OCI-LY3 (cell line): ENCODE results near the gene GABRR3.

Experiments
- EZH2phosphoT487 ChIP-seq: fragments of 200-600 bp; shearing (Covaris generic); IDR thresholded peaks from 2 replicates; pipeline ENCODE4 v1.6.1; 2018; ENCODE audit warnings: antibody characterized with exemption, mixed run types, low read depth
- TF ChIP-seq, protein P1 (sequence below): fragments of 200-600, 300-600 bp; sonication (generic); IDR thresholded peaks from 2 replicates; pipeline ENCODE4 v1.5.1; 2014; ENCODE audit warnings: antibody characterized with exemption, low read length, low read depth

DNA sequence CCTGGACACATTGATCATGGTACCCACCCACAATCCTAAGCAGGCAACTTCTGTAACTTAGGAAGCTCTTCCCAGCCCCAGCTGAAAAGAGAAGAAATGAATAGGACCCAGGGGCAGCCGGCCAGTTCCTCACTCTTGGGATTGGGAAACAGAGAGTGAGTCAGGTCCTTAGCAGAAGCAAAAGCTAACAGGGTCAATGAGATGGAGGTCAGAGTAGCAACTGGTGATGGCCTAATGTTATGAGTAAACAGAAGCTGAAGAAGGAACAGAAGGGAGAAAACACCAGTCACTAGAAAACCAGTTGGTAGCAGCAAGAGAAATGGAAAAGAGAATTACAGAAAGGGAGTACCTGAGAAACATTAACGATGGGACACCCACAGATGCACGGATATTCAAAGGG is 82.8 kb downstream of the GABRR3 start:
- TF ChIP-seq, protein P1, sequence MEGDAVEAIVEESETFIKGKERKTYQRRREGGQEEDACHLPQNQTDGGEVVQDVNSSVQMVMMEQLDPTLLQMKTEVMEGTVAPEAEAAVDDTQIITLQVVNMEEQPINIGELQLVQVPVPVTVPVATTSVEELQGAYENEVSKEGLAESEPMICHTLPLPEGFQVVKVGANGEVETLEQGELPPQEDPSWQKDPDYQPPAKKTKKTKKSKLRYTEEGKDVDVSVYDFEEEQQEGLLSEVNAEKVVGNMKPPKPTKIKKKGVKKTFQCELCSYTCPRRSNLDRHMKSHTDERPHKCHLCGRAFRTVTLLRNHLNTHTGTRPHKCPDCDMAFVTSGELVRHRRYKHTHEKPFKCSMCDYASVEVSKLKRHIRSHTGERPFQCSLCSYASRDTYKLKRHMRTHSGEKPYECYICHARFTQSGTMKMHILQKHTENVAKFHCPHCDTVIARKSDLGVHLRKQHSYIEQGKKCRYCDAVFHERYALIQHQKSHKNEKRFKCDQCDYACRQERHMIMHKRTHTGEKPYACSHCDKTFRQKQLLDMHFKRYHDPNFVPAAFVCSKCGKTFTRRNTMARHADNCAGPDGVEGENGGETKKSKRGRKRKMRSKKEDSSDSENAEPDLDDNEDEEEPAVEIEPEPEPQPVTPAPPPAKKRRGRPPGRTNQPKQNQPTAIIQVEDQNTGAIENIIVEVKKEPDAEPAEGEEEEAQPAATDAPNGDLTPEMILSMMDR: no peak
- TF ChIP-seq EZH2phosphoT487: no peak
